Skeletal muscle tissue (tissue), 5 donors: ENCODE data around the gene ST7L. TPM values are rescaled to one million over a fixed set of nuclear protein-coding genes. Genes with fewer than 3 reads are reported as not detected.
"Not testable (repeated sequence)": the region's sequence is repeated elsewhere in the genome, so short reads cannot be mapped to it uniquely, and the experiment has no call there.

ENCODE experiments used
- H3K27ac ChIP-seq: one replicate; pipeline ENCODE4 v1.7.0; 2013; ENCODE audit warnings: mild to moderate bottlenecking, low read depth, low read length, inconsistent platforms
- H3K27me3 ChIP-seq, 3 donors: one replicate each; pipeline ENCODE4 v1.7.0; 2013; ENCODE audit warnings: low read length in 3 of 3; ENCODE audit not compliant: control insufficient read depth in 3 of 3, insufficient read depth in 3 of 3
- H3K36me3 ChIP-seq, 3 donors: one replicate each; pipeline ENCODE4 v1.7.0; 2013; ENCODE audit warnings: low read length in 3 of 3; ENCODE audit not compliant: control insufficient read depth in 3 of 3, insufficient read depth in 3 of 3
- H3K4me1 ChIP-seq, 3 donors: one replicate each; pipeline ENCODE4 v1.7.0; 2013; ENCODE audit warnings: low read length in 3 of 3, mild to moderate bottlenecking in 3 of 3; ENCODE audit not compliant: control insufficient read depth in 3 of 3, insufficient read depth in 3 of 3
- H3K4me3 ChIP-seq, 3 donors: one replicate each; pipeline ENCODE4 v1.7.0; 2013; ENCODE audit warnings: low read length in 3 of 3
- H3K9ac ChIP-seq, 3 donors: one replicate each; pipeline ENCODE4 v1.7.0; 2013; ENCODE audit warnings: low read length in 3 of 3, mild to moderate bottlenecking in 3 of 3, moderate library complexity in 2 of 3, low read depth in 1 of 3
- H3K9me3 ChIP-seq, 3 donors: one replicate each; pipeline ENCODE4 v1.7.0; 2013; ENCODE audit warnings: low read length in 3 of 3; ENCODE audit not compliant: control insufficient read depth in 3 of 3
- small RNA-seq: library from RNA; depleted of rRNA; stranded (forward); fragments of <200 nt; gene quantifications from one replicate; pipeline ENCODE3, GENCODE V24; 2014
- total RNA-seq: library from RNA; depleted of rRNA; stranded (reverse); fragments of >200 nt; gene quantifications from one replicate; pipeline ENCODE4 v1.2.3, GENCODE V29; 2014
- donor health status: Osteomylitis.

The ST7L gene
- total RNA-seq, 1 donor from 2014 or later: 21.9 TPM

DNA sequence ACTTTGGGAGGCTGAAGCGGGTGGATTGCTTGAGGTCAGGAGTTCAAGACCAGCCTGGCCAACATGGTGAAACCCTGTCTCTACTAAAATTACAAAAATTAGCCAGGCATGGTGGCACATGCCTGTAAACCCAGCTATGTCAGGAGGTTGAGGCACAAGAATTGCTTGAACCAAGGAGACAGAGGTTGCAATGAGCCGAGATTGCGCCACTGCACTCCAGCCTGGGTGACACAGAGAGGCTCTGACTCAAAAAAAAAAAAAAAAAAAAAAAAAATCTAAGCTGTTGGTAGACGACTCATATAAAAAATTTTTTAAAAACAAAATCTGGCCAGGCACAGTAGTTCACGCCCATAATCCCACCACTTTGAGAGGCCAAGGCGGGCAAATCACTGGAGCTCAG, 131.3 kb downstream of the ST7L start:
- not testable (repeated sequence) for H3K27ac ChIP-seq, H3K9ac ChIP-seq, H3K9me3 ChIP-seq, H3K27me3 ChIP-seq, H3K36me3 ChIP-seq, H3K4me1 ChIP-seq, H3K4me3 ChIP-seq

DNA sequence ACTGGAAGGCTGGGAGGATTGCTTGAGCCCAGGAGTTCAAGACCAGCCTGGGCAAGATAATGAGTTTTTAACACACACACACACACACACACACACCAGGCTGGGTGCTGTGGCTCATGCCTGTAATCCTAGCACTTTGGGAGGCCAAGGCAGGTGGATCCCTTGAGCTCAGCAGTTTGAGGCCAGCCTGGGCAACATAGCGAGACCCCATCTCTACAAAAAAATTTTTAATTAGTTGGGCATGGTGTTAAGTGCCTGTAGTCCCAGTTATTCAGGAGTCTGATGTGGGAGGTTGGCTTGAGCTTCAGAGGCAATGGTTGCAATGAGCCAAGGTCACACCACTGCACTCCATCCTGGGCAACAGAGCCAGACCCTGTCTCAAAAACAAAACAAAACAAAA, 132.9 kb downstream of the ST7L start:
- not testable (repeated sequence) for H3K4me1 ChIP-seq, H3K9me3 ChIP-seq, H3K36me3 ChIP-seq, H3K9ac ChIP-seq, H3K4me3 ChIP-seq, H3K27ac ChIP-seq, H3K27me3 ChIP-seq

DNA sequence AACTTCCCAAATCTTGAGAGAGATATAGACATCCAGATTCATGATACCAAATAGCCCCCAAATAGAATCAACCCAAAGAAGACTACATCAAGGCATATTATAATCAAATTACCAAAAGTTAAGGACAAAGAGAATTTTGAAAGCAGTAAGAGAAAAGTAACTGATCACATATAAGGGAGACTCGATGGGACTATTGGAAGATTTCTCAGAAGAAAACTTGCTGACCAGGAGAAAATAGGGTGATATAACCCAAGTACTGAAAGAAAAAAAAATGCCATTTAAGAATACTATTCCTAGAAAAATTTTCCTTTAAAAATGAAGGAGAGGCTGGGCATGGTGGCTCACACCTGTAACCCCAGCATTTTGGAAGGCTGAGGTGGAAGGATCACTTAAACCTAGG, 140.6 kb downstream of the ST7L start:
- H3K27me3 ChIP-seq: no peaks in the 10 kb centered on the region

DNA sequence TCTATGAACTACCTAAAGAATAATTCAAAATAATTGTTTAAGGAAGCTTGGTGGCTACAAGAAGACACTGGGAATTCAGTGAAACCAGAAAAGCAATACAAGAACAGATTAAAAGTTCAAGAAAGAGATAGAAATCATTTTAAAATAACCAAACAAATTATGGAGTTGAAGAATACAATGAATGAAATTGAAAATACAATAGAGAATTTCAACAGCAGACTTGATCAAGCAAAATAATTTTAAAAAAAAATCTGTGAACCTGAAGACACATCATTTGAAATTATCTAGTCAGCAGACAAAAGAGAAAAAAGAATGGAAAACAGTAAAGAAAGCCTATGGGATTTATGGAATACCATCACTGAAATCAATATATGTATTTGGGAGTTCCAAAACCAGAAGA, 141.4 kb downstream of the ST7L start:
- Histone ChIP-seq H3K4me1 (no peaks in the 10 kb centered on the region), H3K4me3 (no peak overlapping the region), H3K9me3 (peaks cover 7 to 11% (median 9%) of the 10 kb centered on the region in 3 donors), H3K27ac (no peak overlapping the region), H3K9ac (no peak overlapping the region), H3K27me3 (no peaks in the 10 kb centered on the region), H3K36me3 (peaks cover 0 to 4% (median 0%) of the 10 kb centered on the region in 3 donors)

More for the DNA sequence above, 140.6 kb downstream of the ST7L start:
- Histone ChIP-seq H3K4me3 (no peak overlapping the region), H3K9ac (no peak overlapping the region), H3K9me3 (peaks cover 7 to 11% (median 9%) of the 10 kb centered on the region in 3 donors), H3K36me3 (peaks cover 0 to 4% (median 0%) of the 10 kb centered on the region in 3 donors), H3K4me1 (no peaks in the 10 kb centered on the region), H3K27ac (no peak overlapping the region)

Small RNAs within 50 kb of the gene (small RNA-seq; reads per million reads assigned to genes)
- gene RNU7-70P: not detected

Other genes with a start within 250 kb of the ST7L start
- 8.4 TPM for gene CTTNBP2NL, start 222.9 kb downstream of the ST7L start, total RNA-seq
- 6.3 TPM for gene WNT2B, start 110.2 kb downstream of the ST7L start, total RNA-seq
- 63.7 TPM for gene CAPZA1, start 691 bp upstream of the ST7L start, total RNA-seq
- gene MOV10, start 55.5 kb upstream of the ST7L start, total RNA-seq: 27.7 TPM
- 196 TPM for gene RHOC, start 88.0 kb upstream of the ST7L start, total RNA-seq
- 1.0 TPM for gene PPM1J, start 96.2 kb upstream of the ST7L start, total RNA-seq